B cell (primary cell): ENCODE measurements around the gene WBP11. TPM values are rescaled to one million over a fixed set of nuclear protein-coding genes. Genes with fewer than 3 reads are reported as not detected.

Experiments
- ATAC-seq: fragments of 200-7000 bp; cut with Tn5 transposase; one replicate; pipeline ENCODE4 v1.10.0; 2021; ENCODE audit warnings: low read depth, mild to moderate bottlenecking, moderate number of reproducible peaks, moderate library complexity
- CTCF ChIA-PET: fragments of 350-600 bp; sonication (Branson Sonifier 250); formaldehyde crosslinking; loops from one replicate; lab custom pipeline; 2021; ENCODE audit warnings: antibody characterized with exemption, inconsistent platforms; lab: Charles Lee
- POLR2A ChIA-PET: fragments of 350-600 bp; sonication (Branson Sonifier 250); formaldehyde crosslinking; loops from one replicate; lab custom pipeline; 2021; ENCODE audit warnings: antibody characterized with exemption; lab: Charles Lee
- DNase-seq: peaks from one replicate; pipeline ENCODE4 v3.0.0; 2013
- H2AFZ ChIP-seq: 2 replicates; pipeline ENCODE4 v1.6.1; 2012; ENCODE audit warnings: mild to moderate bottlenecking, low read depth, low read length; ENCODE audit not compliant: insufficient read depth, poor library complexity, severe bottlenecking
- H3K27ac ChIP-seq, 2 donors: 1 replicate in 1 of 2; 2 replicates in 1 of 2; pipeline ENCODE4 v1.5.1; 2012 to 2013; ENCODE audit warnings: low read length in 2 of 2, mild to moderate bottlenecking in 2 of 2, moderate library complexity in 1 of 2
- H3K27me3 ChIP-seq, 4 experiments: fragments of 200-600 bp in 1 of 4; sonication (generic) in 1 of 4; replicated peaks in 1 of 4; 1 replicate in 2 of 4; 2 replicates in 2 of 4; pipeline versions ENCODE4 v1.6.1 to v1.7.0; 2013 to 2016; ENCODE audit warnings: low read length in 3 of 4, mild to moderate bottlenecking in 2 of 4, mixed read lengths in 1 of 4, moderate library complexity in 1 of 4; ENCODE audit not compliant: insufficient read depth in 4 of 4, control insufficient read depth in 3 of 4; ENCODE audit errors: control extremely low read depth in 1 of 4
- H3K36me3 ChIP-seq, 2 experiments: replicated peaks in 1 of 2; 1 replicate in 1 of 2; 2 replicates in 1 of 2; pipeline versions ENCODE4 v1.6.1 to v1.7.1; 2013; ENCODE audit warnings: low read length in 1 of 2; ENCODE audit not compliant: insufficient read depth in 2 of 2, control insufficient read depth in 1 of 2; ENCODE audit errors: control extremely low read depth in 1 of 2, extremely low read depth in 1 of 2
- H3K4me1 ChIP-seq, 2 donors: fragments of 200-600 bp in 1 of 2; sonication (generic) in 1 of 2; 1 replicate in 1 of 2; 2 replicates in 1 of 2; pipeline versions ENCODE4 v1.5.1 to v1.6.1; 2013 to 2017; ENCODE audit warnings: low read length in 2 of 2; ENCODE audit not compliant: control insufficient read depth in 2 of 2, insufficient read depth in 2 of 2
- H3K4me2 ChIP-seq: replicated peaks from 2 replicates; pipeline ENCODE3; 2012; ENCODE audit warnings: mild to moderate bottlenecking, low read depth, low read length; ENCODE audit not compliant: poor library complexity, severe bottlenecking
- H3K4me3 ChIP-seq, 5 experiments: fragments of 200-600 bp in 1 of 5; sonication (generic) in 1 of 5; 1 replicate in 3 of 5; 2 replicates in 2 of 5; pipeline versions ENCODE4 v1.5.1 to v1.7.0; 2011 to 2016; ENCODE audit warnings: low read length in 4 of 5, mild to moderate bottlenecking in 4 of 5, low read depth in 2 of 5, control low read depth in 1 of 5, moderate library complexity in 1 of 5; ENCODE audit not compliant: insufficient read depth in 1 of 5; ENCODE audit errors: control extremely low read depth in 1 of 5, extremely low read depth in 1 of 5
- H3K79me2 ChIP-seq: fragments of 200-600 bp; sonication (generic); one replicate; pipeline ENCODE4 v1.6.0; 2016; ENCODE audit warnings: low read length; ENCODE audit not compliant: control insufficient read depth, insufficient read depth
- H3K9ac ChIP-seq: fragments of 200-600 bp; sonication (generic); 2 replicates; pipeline ENCODE4 v1.6.1; 2017; ENCODE audit warnings: mild to moderate bottlenecking, low read length, moderate library complexity
- H3K9me3 ChIP-seq, 3 donors: one replicate each; pipeline versions ENCODE4 v1.6.1 to v1.7.1; 2013; ENCODE audit warnings: low read length in 2 of 3; ENCODE audit not compliant: control insufficient read depth in 2 of 3, insufficient read depth in 1 of 3; ENCODE audit errors: control extremely low read depth in 1 of 3
- H4K20me1 ChIP-seq: 2 replicates; pipeline ENCODE4 v1.6.0; 2012; ENCODE audit warnings: mild to moderate bottlenecking, low read length; ENCODE audit not compliant: insufficient read depth, control insufficient read depth, poor library complexity, severe bottlenecking
- H3K27ac Mint-ChIP-seq: one replicate; pipeline ENCODE4 v1.8.0; 2021; ENCODE audit warnings: mixed read lengths
- H3K27me3 Mint-ChIP-seq: one replicate; pipeline ENCODE4 v1.8.0; 2021; ENCODE audit warnings: mixed read lengths
- H3K4me1 Mint-ChIP-seq: one replicate; pipeline ENCODE4 v1.8.0; 2021; ENCODE audit warnings: mixed read lengths
- H3K4me3 Mint-ChIP-seq: one replicate; pipeline ENCODE4 v1.8.0; 2021; ENCODE audit warnings: mixed read lengths
- H3K9me3 Mint-ChIP-seq: one replicate; pipeline ENCODE4 v1.8.0; 2022; ENCODE audit warnings: mixed read lengths; ENCODE audit not compliant: insufficient read depth
- EZH2 ChIP-seq: IDR thresholded peaks from 2 replicates; pipeline ENCODE4 v1.6.1; 2012; ENCODE audit warnings: borderline replicate concordance, low read depth, mild to moderate bottlenecking, moderate library complexity, low read length; ENCODE audit not compliant: insufficient read depth, poor library complexity, severe bottlenecking
- WGBS: methylation state at CpG from one replicate; pipeline ENCODE4 v1.1.5; 2013; ENCODE audit warnings: missing lambda C conversion rate; ENCODE audit not compliant: insufficient coverage; 5-methylcytosine and 5-hydroxymethylcytosine counted together
- intact Hi-C: fragments of 100-400 bp; cut with micrococcal nuclease; formaldehyde crosslinking; loops from one replicate; pipeline ENCODE4 v1.10.0; 2022
- polyA plus RNA-seq: library from polyadenylated mRNA; depleted of rRNA; stranded (reverse); fragments of >200 nt; gene quantifications from 2 replicates; pipeline ENCODE4 v1.2.3, GENCODE V29; 2012
- total RNA-seq, 2 donors: library from RNA; stranded (reverse); fragments of 120-200 nt in 1 of 2; gene quantifications; 1 replicate in 1 of 2; 2 replicates in 1 of 2; pipeline versions ENCODE4 v1.2.3 to v1.2.4, GENCODE V29; 2013 to 2022
- TF ChIP-seq, protein P1 (sequence below): fragments of 200-600 bp; IDR thresholded peaks from one replicate; pipeline ENCODE4 v1.8.0; 2022; ENCODE audit warnings: antibody characterized with exemption, mild to moderate bottlenecking

WBP11 gene
- total and polyA plus RNA-seq, 2 donors (not counting 1 experiment from before 2014, with no cell fraction given) = 13.6 to 84.7 TPM

DNA sequence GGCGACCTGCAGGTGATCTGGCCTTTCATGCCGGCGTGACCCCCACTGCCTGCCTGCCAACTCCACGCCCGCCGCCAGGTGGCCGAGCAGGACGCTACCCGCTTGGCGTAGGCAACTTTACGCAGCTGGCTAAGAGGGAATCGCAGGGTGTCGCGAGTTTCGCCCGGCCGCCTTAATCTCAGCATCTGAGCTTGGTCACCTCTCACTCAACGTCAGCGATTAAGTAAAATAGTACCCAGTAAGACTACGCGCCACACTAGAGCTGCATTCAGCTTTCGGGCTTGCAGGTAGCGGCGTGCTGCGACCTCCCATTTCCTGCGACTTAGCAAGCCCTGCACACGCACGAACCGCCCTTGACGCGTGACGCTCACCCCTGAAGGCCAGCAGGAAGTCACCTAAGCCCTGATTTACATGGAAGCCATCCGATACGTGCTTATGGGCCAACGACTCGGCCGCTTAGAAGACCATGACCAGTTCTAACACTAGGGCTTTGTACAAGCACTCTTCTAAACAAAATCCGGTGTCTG lies 33.2 kb downstream of the WBP11 start:
- Mint-ChIP-seq H3K27me3 (no peaks in the 10 kb centered on the region), H3K27ac (peak overlapping the region; percentile 97), H3K9me3 (peaks cover 12% of the 10 kb centered on the region), H3K4me1 (peaks cover 55% of the 10 kb centered on the region), H3K4me3 (peak overlapping the region; percentile 97)
- DNase-seq = peak; percentile 97
- no peak for TF ChIP-seq EZH2
- TF ChIP-seq, protein P1, sequence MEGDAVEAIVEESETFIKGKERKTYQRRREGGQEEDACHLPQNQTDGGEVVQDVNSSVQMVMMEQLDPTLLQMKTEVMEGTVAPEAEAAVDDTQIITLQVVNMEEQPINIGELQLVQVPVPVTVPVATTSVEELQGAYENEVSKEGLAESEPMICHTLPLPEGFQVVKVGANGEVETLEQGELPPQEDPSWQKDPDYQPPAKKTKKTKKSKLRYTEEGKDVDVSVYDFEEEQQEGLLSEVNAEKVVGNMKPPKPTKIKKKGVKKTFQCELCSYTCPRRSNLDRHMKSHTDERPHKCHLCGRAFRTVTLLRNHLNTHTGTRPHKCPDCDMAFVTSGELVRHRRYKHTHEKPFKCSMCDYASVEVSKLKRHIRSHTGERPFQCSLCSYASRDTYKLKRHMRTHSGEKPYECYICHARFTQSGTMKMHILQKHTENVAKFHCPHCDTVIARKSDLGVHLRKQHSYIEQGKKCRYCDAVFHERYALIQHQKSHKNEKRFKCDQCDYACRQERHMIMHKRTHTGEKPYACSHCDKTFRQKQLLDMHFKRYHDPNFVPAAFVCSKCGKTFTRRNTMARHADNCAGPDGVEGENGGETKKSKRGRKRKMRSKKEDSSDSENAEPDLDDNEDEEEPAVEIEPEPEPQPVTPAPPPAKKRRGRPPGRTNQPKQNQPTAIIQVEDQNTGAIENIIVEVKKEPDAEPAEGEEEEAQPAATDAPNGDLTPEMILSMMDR = peak; percentile 86
- H3K4me1 ChIP-seq = peaks cover 28 to 45% of the 10 kb centered on the region in 2 donors
- WGBS = 0% methylated on average over 38 of the region's 38 CpGs
- H3K4me2 ChIP-seq = peak overlapping the region; percentile 90
- peak overlapping the region; percentile 74 for H2AFZ ChIP-seq
- peaks cover 41% of the 10 kb centered on the region for H3K79me2 ChIP-seq
- H3K27ac ChIP-seq = peak overlapping the region; percentile 94 to 96
- peak overlapping the region; percentile 96 for H3K9ac ChIP-seq
- ChIA-PET POLR2A (interaction anchor here (0.7 to 3.9 kb wide), 8 partner anchors 9 to 776 kb away, joined by 3 to 41 read pairs (median 4); partner anchors contain the start of genes ATF7IP, C12orf60 and WBP11), CTCF (interaction anchor here (0.7 to 3.0 kb wide), 17 partner anchors 8 to 1961 kb away, joined by 3 to 19 read pairs (median 3); partner anchors contain the start of genes C12orf60 and WBP11)
- H3K4me3 ChIP-seq = peak overlapping the region; percentile 78 to 98 (median 93)
- H4K20me1 ChIP-seq = no peaks in the 10 kb centered on the region
- H3K27me3 ChIP-seq = no peaks in the 10 kb centered on the region
- peaks cover 3 to 18% of the 10 kb centered on the region in 2 experiments for H3K36me3 ChIP-seq
- peak; percentile 57 for ATAC-seq
- peaks cover 0 to 18% (median 11%) of the 10 kb centered on the region in 3 donors for H3K9me3 ChIP-seq
- intact Hi-C loops = loop anchor here (1.0 to 5.0 kb wide), 6 partner anchors 33 to 802 kb away; partner anchors contain the start of genes ARHGDIB, C12orf60 and WBP11

DNA sequence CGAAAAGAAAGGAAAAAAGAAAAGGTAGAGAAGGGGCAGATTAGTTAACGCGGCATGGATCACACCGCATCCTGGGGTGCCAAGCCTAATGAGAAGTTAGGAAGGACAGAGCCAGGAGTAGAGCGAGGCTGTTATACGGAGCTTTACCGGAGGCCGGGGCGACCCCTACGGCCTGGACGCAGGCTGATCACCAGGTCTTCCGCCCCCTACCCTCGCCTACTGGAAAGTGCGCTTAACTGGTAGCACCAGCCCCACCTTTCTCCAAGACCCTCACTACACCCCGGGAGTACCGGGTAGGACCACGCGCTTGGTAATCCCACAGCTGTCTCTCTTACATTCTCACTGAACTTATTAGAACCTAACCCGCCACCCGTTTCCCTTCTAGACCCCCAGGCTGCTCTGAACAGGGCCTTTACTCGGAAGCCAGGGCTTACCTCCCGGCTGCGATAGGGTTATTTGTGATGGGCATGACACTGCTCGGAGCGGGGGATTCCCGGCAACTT lies 33.8 kb downstream of the WBP11 start:
- Histone ChIP-seq H3K9ac (peak overlapping the region; percentile 96), H3K27me3 (no peaks in the 10 kb centered on the region), H3K36me3 (peaks cover 4 to 18% of the 10 kb centered on the region in 2 experiments), H3K4me1 (peaks cover 28 to 40% of the 10 kb centered on the region in 2 donors), H3K9me3 (peaks cover 0 to 18% (median 11%) of the 10 kb centered on the region in 3 donors), H3K4me3 (peak overlapping the region; percentile 78 to 98 (median 93)), H3K79me2 (peaks cover 42% of the 10 kb centered on the region), H4K20me1 (no peaks in the 10 kb centered on the region), H3K4me2 (peak overlapping the region; percentile 90), H2AFZ (peak overlapping the region; percentile 74), H3K27ac (peak overlapping the region; percentile 94 to 96)
- Mint-ChIP-seq H3K27me3 (no peaks in the 10 kb centered on the region), H3K27ac (peak overlapping the region; percentile 97), H3K9me3 (peaks cover 12% of the 10 kb centered on the region), H3K4me1 (peaks cover 51% of the 10 kb centered on the region), H3K4me3 (peak overlapping the region; percentile 97)
- DNase-seq (no peak), ATAC-seq (no peak)
- intact Hi-C loops = no loop called here
- TF ChIP-seq, protein P1 = no peak
- no peak for TF ChIP-seq EZH2
- ChIA-PET CTCF (interaction anchor here (0.6 to 3.0 kb wide), 14 partner anchors 8 to 1961 kb away, joined by 3 to 19 read pairs (median 4); partner anchors contain the start of genes C12orf60 and WBP11), POLR2A (interaction anchor here (0.6 to 3.9 kb wide), 5 partner anchors 33 to 1018 kb away, joined by 3 to 41 read pairs (median 3); partner anchors contain the start of genes ATF7IP, C12orf60 and WBP11)
- WGBS = 2% methylated on average over 26 of the region's 26 CpGs
